ENCODE results near the gene BABAM2. TPM values are rescaled to one million over a fixed set of nuclear protein-coding genes. Genes with fewer than 3 reads are reported as not detected.
"Not testable (repeated sequence)": the region's sequence is repeated elsewhere in the genome, so short reads cannot be mapped to it uniquely, and the experiment has no call there.

BABAM2 gene
- total and polyA plus RNA-seq, 10 of the 15 experiments (the other 5 are each of a cell fraction or from before 2014, with no cell fraction given): 30.7 to 59.9 (median 44.5) TPM

GRCh38 chr2:28333606-28334526, 443.3 kb downstream of the BABAM2 start:
- ChIA-PET CTCF (no interaction called here), SMC1A (ENCODE audit: uncharacterized antibody, unreplicated experiment) (no interaction called here), RAD21 (ENCODE audit: unreplicated experiment) (interaction anchor here (0.6 kb wide), 1 partner anchor 234 kb away, joined by 3 read pairs; no protein-coding TSS in a partner anchor), POLR2A (interaction anchor here (0.6 kb wide), 1 partner anchor 58 kb away, joined by 3 read pairs; no protein-coding TSS in a partner anchor)
- TF ChIP-seq TCF7 (IDR thresholded peaks at IDR 0.05; ENCODE audit: borderline replicate concordance): no peak
- H3K4me3 ChIP-seq: no peak overlapping the region
- H3K9ac ChIP-seq (ENCODE audit: control insufficient read depth, insufficient read depth, low read length): no peak overlapping the region
- no peaks in the 10 kb centered on the region for H3K27me3 ChIP-seq (replicated peaks in 1 of 2; ENCODE audit: control insufficient read depth in 2 of 2, insufficient read depth in 2 of 2, low read length in 1 of 2)
- no peak overlapping the region for H2AFZ ChIP-seq (ENCODE audit: control insufficient read depth, low read depth, low read length)
- no peaks in the 10 kb centered on the region for H3K9me3 ChIP-seq (replicated peaks; ENCODE audit: control insufficient read depth, insufficient read depth, low read length)
- no peaks in the 10 kb centered on the region for H3K36me3 ChIP-seq (ENCODE audit: control insufficient read depth in 2 of 2, insufficient read depth in 2 of 2, low read length in 1 of 2)
- ATAC-seq (no peak), FAIRE-seq (no peak), DNase-seq (ENCODE audit: low read depth, low spot score) (no peak)
- no TSS peak for BruUV-seq (replicated peaks)
- H3K79me2 ChIP-seq (ENCODE audit: control insufficient read depth, insufficient read depth, low read length): no peaks in the 10 kb centered on the region
- 59% methylated on average over 15 of the region's 15 CpGs for WGBS (ENCODE audit: insufficient coverage, insufficient replicate concordance, low lambda C conversion rate, missing lambda C conversion rate)
- no peaks in the 10 kb centered on the region for H4K20me1 ChIP-seq (ENCODE audit: control insufficient read depth, insufficient read depth)
- H3K4me2 ChIP-seq (ENCODE audit: control insufficient read depth, insufficient read depth): no peak overlapping the region
- no peaks in the 10 kb centered on the region for H3K4me1 ChIP-seq (ENCODE audit: control insufficient read depth, insufficient read depth, low read length)
- intact Hi-C loops (cut with micrococcal nuclease; ENCODE audit: unreplicated experiment): no loop called here
- in situ Hi-C loops (cut with MboI): no loop called here
- H3K27ac ChIP-seq (ENCODE audit: control insufficient read depth, insufficient read depth): no peak overlapping the region

DNA sequence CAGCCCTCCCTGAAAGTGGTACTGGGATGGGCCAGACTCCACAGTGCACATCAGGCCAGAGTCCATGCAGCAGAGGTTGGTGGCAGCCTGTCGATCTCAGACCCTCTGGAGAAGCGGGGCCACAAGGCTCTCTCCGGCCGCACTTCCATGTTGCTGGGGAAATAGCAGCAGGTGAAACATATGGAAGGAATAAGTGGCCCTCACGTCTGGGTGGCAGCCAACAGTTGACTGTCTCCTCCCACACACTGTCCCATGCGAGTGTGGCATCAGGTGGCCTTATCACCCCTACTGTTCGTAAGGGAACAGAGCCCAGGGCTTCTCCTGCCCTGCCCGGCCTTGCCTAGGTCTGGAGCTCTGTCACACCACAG, 444.0 kb downstream of the BABAM2 start:
- FAIRE-seq: no peak
- Histone ChIP-seq H3K27me3 (replicated peaks in 1 of 2; ENCODE audit: control insufficient read depth in 2 of 2, insufficient read depth in 2 of 2, low read length in 1 of 2) (no peaks in the 10 kb centered on the region), H3K27ac (ENCODE audit: control insufficient read depth, insufficient read depth) (no peak overlapping the region), H3K4me3 (no peak overlapping the region), H3K4me1 (ENCODE audit: control insufficient read depth, insufficient read depth, low read length) (no peaks in the 10 kb centered on the region), H3K9me3 (replicated peaks; ENCODE audit: control insufficient read depth, insufficient read depth, low read length) (no peaks in the 10 kb centered on the region), H3K4me2 (ENCODE audit: control insufficient read depth, insufficient read depth) (no peak overlapping the region), H3K36me3 (ENCODE audit: control insufficient read depth in 2 of 2, insufficient read depth in 2 of 2, low read length in 1 of 2) (no peaks in the 10 kb centered on the region), H3K79me2 (ENCODE audit: control insufficient read depth, insufficient read depth, low read length) (no peaks in the 10 kb centered on the region), H3K9ac (ENCODE audit: control insufficient read depth, insufficient read depth, low read length) (no peak overlapping the region), H2AFZ (ENCODE audit: control insufficient read depth, low read depth, low read length) (no peak overlapping the region), H4K20me1 (ENCODE audit: control insufficient read depth, insufficient read depth) (no peaks in the 10 kb centered on the region)
- RAD21 ChIA-PET (ENCODE audit: unreplicated experiment): interaction anchor here (0.6 kb wide), 1 partner anchor 234 kb away, joined by 3 read pairs; no protein-coding TSS in a partner anchor
- DNase-seq (ENCODE audit: low read depth, low spot score): no peak
- 80% methylated on average over 8 of the region's 8 CpGs for WGBS (ENCODE audit: insufficient coverage, insufficient replicate concordance, low lambda C conversion rate, missing lambda C conversion rate)
- TF ChIP-seq CTCF (IDR thresholded peaks at IDR 0.05 in 2 of 3, conservative IDR thresholded peaks at IDR 0.05 in 1 of 3; ENCODE audit: control insufficient read depth in 2 of 3, extremely low read depth in 1 of 3, insufficient read depth in 1 of 3, low read depth in 3 of 3, low read length in 3 of 3): no peak
- intact Hi-C loops (cut with micrococcal nuclease; ENCODE audit: unreplicated experiment) (no loop called here), in situ Hi-C loops (cut with MboI) (no loop called here)
- BruUV-seq (replicated peaks): no TSS peak
- SMC1A ChIA-PET (ENCODE audit: uncharacterized antibody, unreplicated experiment): no interaction called here
- CTCF ChIA-PET: no interaction called here
- POLR2A ChIA-PET: no interaction called here
- ATAC-seq: no peak

DNA sequence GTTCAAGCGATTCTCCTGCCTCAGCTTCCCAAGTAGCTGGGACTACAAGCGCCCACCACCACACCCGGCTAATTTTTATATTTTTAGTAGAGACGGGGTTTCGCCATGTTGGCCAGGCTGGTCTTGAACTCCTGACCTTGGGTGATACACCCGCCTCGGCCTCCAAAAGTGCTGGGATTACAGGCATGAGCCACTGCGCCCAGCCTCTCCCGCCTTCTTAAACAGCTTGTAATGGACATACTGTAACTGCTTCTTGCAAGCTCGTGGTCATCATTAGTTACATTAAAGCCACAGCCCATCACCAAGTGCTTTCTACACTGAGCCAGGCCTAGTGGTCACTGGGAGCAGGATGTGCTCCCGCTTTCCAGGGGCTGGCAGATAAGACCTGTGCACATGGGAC, 444.7 kb downstream of the BABAM2 start:
- ATAC-seq; H3K79me2 ChIP-seq (ENCODE audit: control insufficient read depth, insufficient read depth, low read length); H3K27ac ChIP-seq (ENCODE audit: control insufficient read depth, insufficient read depth); H3K4me3 ChIP-seq; H3K27me3 ChIP-seq (replicated peaks in 1 of 2; ENCODE audit: control insufficient read depth in 2 of 2, insufficient read depth in 2 of 2, low read length in 1 of 2); H3K9ac ChIP-seq (ENCODE audit: control insufficient read depth, insufficient read depth, low read length); RAD21 ChIA-PET (ENCODE audit: unreplicated experiment); H3K36me3 ChIP-seq (ENCODE audit: control insufficient read depth in 2 of 2, insufficient read depth in 2 of 2, low read length in 1 of 2); POLR2A ChIA-PET; DNase-seq (ENCODE audit: low read depth, low spot score); H3K9me3 ChIP-seq (replicated peaks; ENCODE audit: control insufficient read depth, insufficient read depth, low read length); H2AFZ ChIP-seq (ENCODE audit: control insufficient read depth, low read depth, low read length); in situ Hi-C loops (cut with MboI); BruUV-seq (replicated peaks); SMC1A ChIA-PET (ENCODE audit: uncharacterized antibody, unreplicated experiment); H3K4me1 ChIP-seq (ENCODE audit: control insufficient read depth, insufficient read depth, low read length); H4K20me1 ChIP-seq (ENCODE audit: control insufficient read depth, insufficient read depth); intact Hi-C loops (cut with micrococcal nuclease; ENCODE audit: unreplicated experiment); FAIRE-seq; H3K4me2 ChIP-seq (ENCODE audit: control insufficient read depth, insufficient read depth); CTCF ChIA-PET: not testable (repeated sequence)
- WGBS (ENCODE audit: insufficient coverage, insufficient replicate concordance, low lambda C conversion rate, missing lambda C conversion rate): 83% methylated on average over 11 of the region's 11 CpGs
